BE2C (cell line): Measurements from ENCODE around the gene REV3L.

Experiments
- DNase-seq: peaks from one replicate; pipeline ENCODE4 v3.0.0-alpha.2; 2020
- H3K27me3 ChIP-seq: fragments of 250-450 bp; sonication (Bioruptor Pico); 2 replicates; pipeline ENCODE4 v1.5.1; 2020; ENCODE audit warnings: mild to moderate bottlenecking
- H3K36me3 ChIP-seq: fragments of 250-450 bp; sonication (Bioruptor Pico); 2 replicates; pipeline ENCODE4 v1.5.1; 2020; ENCODE audit warnings: mild to moderate bottlenecking
- H3K4me1 ChIP-seq: fragments of 250-450 bp; sonication (Bioruptor Pico); 2 replicates; pipeline ENCODE4 v1.5.1; 2020
- H3K4me3 ChIP-seq: 2 replicates; pipeline ENCODE4 v1.5.1; 2011; ENCODE audit warnings: low read depth, low read length
- H3K9me3 ChIP-seq: fragments of 250-450 bp; sonication (Bioruptor Pico); 2 replicates; pipeline ENCODE4 v1.5.1; 2020
- TF ChIP-seq, protein P1 (sequence below): IDR thresholded peaks from 2 replicates; pipeline ENCODE4 v1.5.1; 2012; ENCODE audit warnings: mild to moderate bottlenecking, low read depth, low read length

Gene REV3L

DNA sequence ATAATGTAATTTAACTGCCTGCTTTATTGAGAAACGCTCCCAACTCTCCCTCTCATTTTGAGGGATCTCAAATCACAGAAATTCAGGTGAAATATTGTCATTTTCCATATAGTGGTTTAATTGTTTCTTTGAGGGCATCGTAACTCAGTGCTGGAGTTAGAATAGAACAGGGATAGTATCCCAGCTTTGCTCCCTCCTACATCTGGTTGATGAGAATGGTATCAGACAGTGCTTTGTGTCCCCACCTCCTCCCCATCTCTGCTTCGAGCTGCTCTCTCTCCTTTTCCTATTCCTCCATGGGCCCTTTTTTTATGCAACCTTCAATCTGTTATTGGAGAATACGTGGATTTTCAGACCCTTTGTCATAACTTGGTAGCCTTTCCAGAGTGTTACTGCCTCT is 41.2 kb upstream of the REV3L start:
- TF ChIP-seq, protein P1, sequence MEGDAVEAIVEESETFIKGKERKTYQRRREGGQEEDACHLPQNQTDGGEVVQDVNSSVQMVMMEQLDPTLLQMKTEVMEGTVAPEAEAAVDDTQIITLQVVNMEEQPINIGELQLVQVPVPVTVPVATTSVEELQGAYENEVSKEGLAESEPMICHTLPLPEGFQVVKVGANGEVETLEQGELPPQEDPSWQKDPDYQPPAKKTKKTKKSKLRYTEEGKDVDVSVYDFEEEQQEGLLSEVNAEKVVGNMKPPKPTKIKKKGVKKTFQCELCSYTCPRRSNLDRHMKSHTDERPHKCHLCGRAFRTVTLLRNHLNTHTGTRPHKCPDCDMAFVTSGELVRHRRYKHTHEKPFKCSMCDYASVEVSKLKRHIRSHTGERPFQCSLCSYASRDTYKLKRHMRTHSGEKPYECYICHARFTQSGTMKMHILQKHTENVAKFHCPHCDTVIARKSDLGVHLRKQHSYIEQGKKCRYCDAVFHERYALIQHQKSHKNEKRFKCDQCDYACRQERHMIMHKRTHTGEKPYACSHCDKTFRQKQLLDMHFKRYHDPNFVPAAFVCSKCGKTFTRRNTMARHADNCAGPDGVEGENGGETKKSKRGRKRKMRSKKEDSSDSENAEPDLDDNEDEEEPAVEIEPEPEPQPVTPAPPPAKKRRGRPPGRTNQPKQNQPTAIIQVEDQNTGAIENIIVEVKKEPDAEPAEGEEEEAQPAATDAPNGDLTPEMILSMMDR, result no peak

DNA sequence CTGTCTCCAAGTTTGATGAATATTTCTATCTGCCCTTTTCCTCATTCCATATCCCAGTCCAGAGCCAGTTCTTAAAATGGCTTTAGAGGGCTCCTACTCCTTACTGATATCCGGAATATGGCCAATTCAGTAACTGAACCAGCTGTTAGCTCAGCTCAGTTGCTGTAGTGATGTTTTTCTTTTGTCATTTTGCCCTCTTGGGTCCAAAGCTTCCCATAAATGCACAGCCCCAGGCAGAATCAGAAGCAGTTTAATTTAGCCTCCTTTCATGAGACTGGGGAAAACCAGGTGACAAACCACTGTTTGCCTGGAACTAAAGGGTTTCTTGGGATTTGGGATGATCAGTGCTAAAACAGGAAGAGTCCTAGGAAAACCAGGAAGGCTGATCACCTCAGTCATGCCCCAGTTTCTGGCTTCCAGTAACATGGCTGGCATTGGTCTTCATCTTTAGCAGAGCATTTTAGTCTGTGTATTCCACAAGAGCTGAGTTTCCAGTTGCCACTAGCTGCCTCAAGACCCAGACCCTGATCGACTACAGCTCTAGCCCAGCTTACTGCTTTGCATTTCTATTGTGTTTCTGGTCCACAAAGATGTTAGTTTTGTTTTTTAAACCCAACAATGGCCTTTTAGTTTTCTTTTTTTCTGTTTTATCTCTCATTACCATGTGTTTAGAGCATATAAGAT is 40.6 kb upstream of the REV3L start:
- Histone ChIP-seq H3K9me3 (no peaks in the 10 kb centered on the region), H3K4me3 (no peak overlapping the region), H3K27me3 (no peaks in the 10 kb centered on the region), H3K4me1 (peaks cover 15% of the 10 kb centered on the region), H3K36me3 (no peaks in the 10 kb centered on the region)
- no peak for DNase-seq
- TF ChIP-seq, protein P1, result no peak

More for the DNA sequence above, 41.2 kb upstream of the REV3L start:
- Histone ChIP-seq H3K9me3 (no peaks in the 10 kb centered on the region), H3K27me3 (no peaks in the 10 kb centered on the region), H3K4me3 (no peak overlapping the region), H3K4me1 (peaks cover 15% of the 10 kb centered on the region), H3K36me3 (no peaks in the 10 kb centered on the region)
- no peak for DNase-seq

DNA sequence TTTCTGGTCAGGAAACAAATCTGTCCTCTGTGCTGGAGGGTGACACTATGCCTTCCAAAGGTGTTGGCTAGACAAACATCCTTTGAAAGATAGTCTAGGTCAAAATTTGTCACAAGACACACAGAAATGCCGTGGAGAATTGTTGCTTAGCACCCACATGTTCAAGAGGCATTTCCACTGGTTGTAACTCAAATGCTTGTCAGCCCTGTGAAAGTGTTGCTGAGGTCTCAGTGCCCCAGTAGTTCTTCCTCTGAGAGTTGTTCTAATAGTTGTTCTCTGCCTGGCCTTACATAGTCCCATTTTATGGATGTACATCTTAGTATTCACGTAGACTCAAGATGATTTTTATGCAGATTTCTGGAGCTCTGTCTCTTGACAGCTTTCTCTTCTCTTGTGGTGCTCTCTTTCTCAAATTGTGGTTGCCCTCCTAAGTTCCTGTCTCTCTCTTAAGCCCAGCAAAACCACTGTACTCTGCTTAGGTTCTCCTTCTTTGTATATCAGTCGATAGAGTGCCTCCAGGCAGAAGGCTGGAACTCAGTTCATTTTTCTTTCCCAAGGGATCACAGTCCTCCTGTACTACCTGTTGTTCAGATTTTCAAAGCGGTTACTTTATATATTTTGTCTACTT is 39.5 kb upstream of the REV3L start:
- TF ChIP-seq, protein P1, result no peak
- H3K27me3 ChIP-seq, result no peaks in the 10 kb centered on the region
- H3K9me3 ChIP-seq, result no peaks in the 10 kb centered on the region
- DNase-seq, result no peak
- H3K4me3 ChIP-seq, result no peak overlapping the region
- peaks cover 12% of the 10 kb centered on the region for H3K4me1 ChIP-seq
- H3K36me3 ChIP-seq, result no peaks in the 10 kb centered on the region

DNA sequence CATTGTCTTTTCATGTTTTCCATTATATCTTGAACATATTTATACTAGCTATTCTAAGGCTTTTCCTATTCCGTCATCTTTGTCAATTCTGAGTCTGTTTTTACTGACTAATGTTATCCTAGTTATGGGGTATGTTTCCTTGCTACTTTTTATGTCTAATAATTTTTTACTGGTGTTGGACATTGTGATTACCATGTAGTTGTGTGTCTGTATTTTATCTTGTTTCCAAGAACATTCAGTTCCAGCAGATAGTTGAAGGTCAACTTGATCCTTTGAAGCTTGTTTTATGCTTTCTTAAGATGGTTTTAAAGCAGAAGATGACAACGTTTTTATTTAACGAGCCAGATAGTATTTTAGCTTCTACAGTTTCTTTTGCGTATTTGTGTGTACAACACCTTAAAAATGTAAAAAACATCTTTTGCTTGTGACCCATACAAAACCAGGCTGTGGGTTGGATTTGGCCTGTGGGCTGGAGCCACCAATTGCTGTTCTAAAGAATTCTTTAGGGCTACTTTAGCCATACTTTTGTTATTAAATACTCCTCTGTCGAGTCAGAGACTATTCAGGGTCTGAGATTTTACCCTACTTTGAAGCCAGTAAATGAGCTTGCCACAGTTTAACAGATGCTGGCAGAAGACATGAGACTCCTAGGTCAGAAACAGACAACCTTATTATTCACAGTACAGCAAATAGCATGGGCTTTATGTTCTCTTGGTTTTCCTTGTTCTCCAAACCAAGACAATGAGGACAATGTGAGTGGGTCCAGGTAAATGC is 38.7 kb upstream of the REV3L start:
- H3K4me3 ChIP-seq, result no peak overlapping the region
- TF ChIP-seq, protein P1, result no peak
- H3K4me1 ChIP-seq, result peaks cover 7% of the 10 kb centered on the region
- no peak for DNase-seq
- H3K27me3 ChIP-seq, result no peaks in the 10 kb centered on the region
- no peaks in the 10 kb centered on the region for H3K9me3 ChIP-seq
- H3K36me3 ChIP-seq, result no peaks in the 10 kb centered on the region

DNA sequence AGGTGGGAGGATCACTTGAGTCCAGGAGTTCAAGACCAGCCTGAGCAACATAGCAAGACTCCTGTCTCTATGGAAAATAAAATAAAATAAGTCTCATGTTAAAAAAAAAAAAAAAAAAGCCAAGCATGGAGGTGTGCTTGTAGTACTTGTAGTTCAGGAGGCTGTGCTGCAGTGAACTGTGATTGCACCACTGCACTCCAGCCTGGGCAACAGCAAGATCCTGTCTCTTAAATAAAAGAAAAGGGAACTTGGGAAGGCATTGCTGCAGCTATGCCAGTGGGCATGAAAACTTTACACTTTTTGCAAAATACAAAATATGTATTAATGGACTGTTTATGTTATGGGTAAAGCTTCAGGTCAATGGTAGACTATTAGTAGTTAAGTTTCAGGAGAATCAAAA is 37.5 kb upstream of the REV3L start:
- peaks cover 7% of the 10 kb centered on the region for H3K4me1 ChIP-seq
- H3K9me3 ChIP-seq, result no peaks in the 10 kb centered on the region
- DNase-seq, result no peak
- H3K4me3 ChIP-seq, result no peak overlapping the region
- H3K27me3 ChIP-seq, result no peaks in the 10 kb centered on the region
- no peaks in the 10 kb centered on the region for H3K36me3 ChIP-seq
- TF ChIP-seq, protein P1, result no peak
